HG02970 (cell line): Measurements from ENCODE around the gene PCDHGC4.

Experiments
- ATAC-seq: cut with Tn5 transposase; IDR thresholded peaks from one replicate; pipeline ENCODE4 v1.9.1; 2021; ENCODE audit warnings: mild to moderate bottlenecking, moderate library complexity, moderate number of reproducible peaks; ENCODE audit not compliant: unreplicated experiment, low FRiP score

The PCDHGC4 gene

GRCh38 chr5:141511771-141512325 lies 27.0 kb downstream of the PCDHGC4 start:
- no peak for ATAC-seq

GRCh38 chr5:141512390-141512910 lies 27.6 kb downstream of the PCDHGC4 start:
- ATAC-seq = no peak

GRCh38 chr5:141512911-141513626 lies 28.2 kb downstream of the PCDHGC4 start:
- no peak for ATAC-seq

GRCh38 chr5:141513627-141514329 lies 28.9 kb downstream of the PCDHGC4 start:
- no peak for ATAC-seq

- no peak for ATAC-seq
Observed at GRCh38 chr5:141514330-141515133, 29.7 kb downstream of the PCDHGC4 start.

- ATAC-seq = no peak
Observed at GRCh38 chr5:141515141-141515540, 30.3 kb downstream of the PCDHGC4 start.

- ATAC-seq = no peak
Observed at GRCh38 chr5:141515946-141516671, 31.3 kb downstream of the PCDHGC4 start.

GRCh38 chr5:141516672-141517025 lies 31.8 kb downstream of the PCDHGC4 start:
- ATAC-seq = no peak

- ATAC-seq = no peak
Observed at GRCh38 chr5:141517312-141517711, 32.5 kb downstream of the PCDHGC4 start.

- ATAC-seq = no peak
Observed at GRCh38 chr5:141517880-141518617, 33.2 kb downstream of the PCDHGC4 start.

- ATAC-seq = no peak
Observed at GRCh38 chr5:141518618-141519015, 33.8 kb downstream of the PCDHGC4 start.

- no peak for ATAC-seq
Observed at GRCh38 chr5:141519605-141520565, 35.1 kb downstream of the PCDHGC4 start.

GRCh38 chr5:141521244-141521781 lies 36.5 kb downstream of the PCDHGC4 start:
- no peak for ATAC-seq

GRCh38 chr5:141522301-141522700 lies 37.5 kb downstream of the PCDHGC4 start:
- no peak for ATAC-seq

- no peak for ATAC-seq
Observed at GRCh38 chr5:141523991-141524390, 39.2 kb downstream of the PCDHGC4 start.

GRCh38 chr5:141524604-141525597 lies 40.1 kb downstream of the PCDHGC4 start:
- ATAC-seq = peak; percentile 68

- no peak for ATAC-seq
Observed at GRCh38 chr5:141525653-141526052, 40.8 kb downstream of the PCDHGC4 start.
